Left forelimb (tissue), 1 donor: ENCODE data around the gene GPATCH4.
"Not testable (repeated sequence)": the region's sequence is repeated elsewhere in the genome, so short reads cannot be mapped to it uniquely, and the experiment has no call there.

Experiments used
- DNase-seq: peaks from one replicate; pipeline ENCODE4 v3.0.0-alpha.2; 2018; ENCODE audit warnings: low spot score

GPATCH4 gene

GRCh38 chr1:156574039-156574633 is 27.1 kb downstream of the GPATCH4 start:
- DNase-seq = no peak

GRCh38 chr1:156572663-156573018 is 28.6 kb downstream of the GPATCH4 start:
- DNase-seq = no peak

GRCh38 chr1:156571919-156572662 is 29.2 kb downstream of the GPATCH4 start, which contains the start of gene IQGAP3:
Gene IQGAP3 (minus strand): TSS chr1:156572565. CDS start chr1:156572529, 36 bp downstream.
- peak; percentile 92 for DNase-seq

- DNase-seq = no peak
Measured at GRCh38 chr1:156571261-156571852, 29.9 kb downstream of the GPATCH4 start.

GRCh38 chr1:156566436-156566835 is 34.8 kb downstream of the GPATCH4 start:
- no peak for DNase-seq

GRCh38 chr1:156565519-156565918 is 35.8 kb downstream of the GPATCH4 start:
- DNase-seq = no peak

GRCh38 chr1:156560585-156561163 is 40.6 kb downstream of the GPATCH4 start:
- DNase-seq = no peak

GRCh38 chr1:156559797-156560385 is 41.4 kb downstream of the GPATCH4 start:
- no peak for DNase-seq

- no peak for DNase-seq
Measured at GRCh38 chr1:156559086-156559796, 42.0 kb downstream of the GPATCH4 start.

- no peak for DNase-seq
Measured at GRCh38 chr1:156556354-156556753, 44.9 kb downstream of the GPATCH4 start.

- no peak for DNase-seq
Measured at GRCh38 chr1:156555715-156556114, 45.6 kb downstream of the GPATCH4 start.

GRCh38 chr1:156554971-156555370 is 46.3 kb downstream of the GPATCH4 start:
- DNase-seq = no peak

- DNase-seq = no peak
Measured at GRCh38 chr1:156553860-156554485, 47.3 kb downstream of the GPATCH4 start.

- not testable (repeated sequence) for DNase-seq
Measured at GRCh38 chr1:156552937-156553336, 48.3 kb downstream of the GPATCH4 start.

GRCh38 chr1:156552518-156552917 is 48.8 kb downstream of the GPATCH4 start:
- DNase-seq = no peak

GRCh38 chr1:156551869-156552268 is 49.4 kb downstream of the GPATCH4 start:
- no peak for DNase-seq

- no peak for DNase-seq
Measured at GRCh38 chr1:156551066-156551643, 50.1 kb downstream of the GPATCH4 start.

- DNase-seq = no peak
Measured at GRCh38 chr1:156550346-156550745, 50.9 kb downstream of the GPATCH4 start.

GRCh38 chr1:156549831-156550230 is 51.4 kb downstream of the GPATCH4 start:
- no peak for DNase-seq

- no peak for DNase-seq
Measured at GRCh38 chr1:156549390-156549789, 51.9 kb downstream of the GPATCH4 start.

GRCh38 chr1:156547982-156548381 is 53.3 kb downstream of the GPATCH4 start:
- no peak for DNase-seq
